NCI-H2107 (cell line): ENCODE measurements around the gene SLC18A2.

Experiments
- DNase-seq: peaks from one replicate; lab custom pipeline; 2025; lab: John Stamatoyannopoulos, UW

SLC18A2 gene

GRCh38 chr10:117313641-117314040 lies 72.7 kb downstream of the SLC18A2 start:
- no peak for DNase-seq

GRCh38 chr10:117316701-117317100 lies 75.8 kb downstream of the SLC18A2 start:
- no peak for DNase-seq

- no peak for DNase-seq
Observed at GRCh38 chr10:117318909-117319308, 78.0 kb downstream of the SLC18A2 start.

GRCh38 chr10:117320050-117320665 lies 79.2 kb downstream of the SLC18A2 start:
- no peak for DNase-seq

GRCh38 chr10:117322260-117322659 lies 81.3 kb downstream of the SLC18A2 start:
- DNase-seq: no peak

- DNase-seq: no peak
Observed at GRCh38 chr10:117324367-117324766, 83.5 kb downstream of the SLC18A2 start.

- no peak for DNase-seq
Observed at GRCh38 chr10:117327262-117327661, 86.3 kb downstream of the SLC18A2 start.
